A549 (cell line): ENCODE data around the gene PRKAR2B.

ENCODE experiments used
- CTCF ChIP-seq: fragments of >200 bp; sonication (Bioruptor Twin); formaldehyde crosslinking; IDR thresholded peaks from 3 replicates; pipeline ENCODE4 v1.5.1; 2016
- HDAC2 ChIP-seq: fragments of 200-600 bp; sonication (generic); IDR thresholded peaks from 2 replicates; pipeline ENCODE4 v1.6.1; 2016
- KDM5A ChIP-seq: fragments of 200-600 bp; sonication (generic); IDR thresholded peaks from 2 replicates; pipeline ENCODE4 v1.6.1; 2016; ENCODE audit warnings: antibody characterized with exemption, mild to moderate bottlenecking
- MAFK ChIP-seq: fragments of 450-650 bp; IDR thresholded peaks from 2 replicates; pipeline ENCODE4 v1.6.1; 2014; ENCODE audit not compliant: partially characterized antibody
- POLR2A ChIP-seq: IDR thresholded peaks from 2 replicates; pipeline ENCODE4 v1.6.1; 2012; ENCODE audit warnings: mild to moderate bottlenecking, low read length

GRCh38 chr7:107078517-107078966 lies 34.0 kb downstream of the PRKAR2B start:
- TF ChIP-seq CTCF (no peak), HDAC2 (no peak), MAFK (no peak), KDM5A (no peak), POLR2A (no peak)
